Stimulated activated CD4-positive, alpha-beta T cell treated with anti-CD3 and anti-CD28 coated beads, Interleukin-12 subunit alpha, Interleukin-12 subunit beta, amount 100 ng/mL, for 48 hours (primary cell): ENCODE data around the gene NSD1.
"Not testable (repeated sequence)": the region's sequence is repeated elsewhere in the genome, so short reads cannot be mapped to it uniquely, and the experiment has no call there.

ENCODE experiments used
- DNase-seq, 3 donors: peaks; one replicate each; pipeline ENCODE4 v3.0.0-alpha.2; 2020; ENCODE audit warnings: low read depth in 2 of 3, low spot score in 1 of 3

The NSD1 gene

DNA sequence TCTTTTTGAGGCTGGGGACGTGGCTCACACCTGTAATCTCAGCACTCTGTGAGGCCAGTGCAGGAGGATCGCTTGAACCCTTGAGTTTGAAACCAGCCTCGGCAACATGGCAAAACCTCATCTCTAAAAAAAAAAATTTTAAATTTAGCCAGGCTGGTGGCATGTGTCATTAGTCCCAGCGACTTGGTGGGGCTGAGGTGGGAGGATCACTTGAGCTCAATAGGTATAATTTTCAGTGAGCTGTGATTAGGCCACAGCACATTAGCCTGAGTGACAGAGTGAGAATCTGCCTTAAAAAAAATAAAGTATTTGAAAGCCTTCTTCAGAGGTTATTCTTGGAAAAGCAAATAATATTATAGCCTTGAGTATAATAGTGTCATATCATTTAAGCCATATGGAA lies 41.8 kb downstream of the NSD1 start:
- DNase-seq, result no peak

DNA sequence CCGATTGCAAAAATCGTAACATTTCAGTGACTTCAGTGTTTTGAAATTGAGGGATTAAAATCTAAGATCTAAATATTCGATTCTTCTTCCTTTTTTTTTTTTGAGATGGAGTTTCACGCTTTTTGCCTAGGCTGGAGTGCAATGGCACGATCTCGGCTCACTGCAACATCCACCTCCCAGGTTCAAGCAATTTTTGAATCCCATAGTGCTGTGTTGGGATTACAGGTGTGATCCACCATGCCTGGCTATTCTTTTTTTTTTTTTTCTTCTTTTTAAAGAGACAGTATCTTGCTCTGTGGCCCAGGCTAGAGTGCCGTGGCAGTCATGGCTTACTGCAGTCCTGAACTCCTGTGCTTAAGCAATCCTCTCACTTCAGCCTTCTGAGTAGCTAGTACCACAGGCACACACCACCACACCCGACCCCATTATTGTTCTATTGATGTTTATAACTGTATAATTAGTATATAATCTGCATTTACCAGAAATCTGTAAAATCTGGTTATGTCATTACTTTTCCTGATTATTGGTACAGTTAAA lies 42.7 kb downstream of the NSD1 start:
- DNase-seq, result no peak

DNA sequence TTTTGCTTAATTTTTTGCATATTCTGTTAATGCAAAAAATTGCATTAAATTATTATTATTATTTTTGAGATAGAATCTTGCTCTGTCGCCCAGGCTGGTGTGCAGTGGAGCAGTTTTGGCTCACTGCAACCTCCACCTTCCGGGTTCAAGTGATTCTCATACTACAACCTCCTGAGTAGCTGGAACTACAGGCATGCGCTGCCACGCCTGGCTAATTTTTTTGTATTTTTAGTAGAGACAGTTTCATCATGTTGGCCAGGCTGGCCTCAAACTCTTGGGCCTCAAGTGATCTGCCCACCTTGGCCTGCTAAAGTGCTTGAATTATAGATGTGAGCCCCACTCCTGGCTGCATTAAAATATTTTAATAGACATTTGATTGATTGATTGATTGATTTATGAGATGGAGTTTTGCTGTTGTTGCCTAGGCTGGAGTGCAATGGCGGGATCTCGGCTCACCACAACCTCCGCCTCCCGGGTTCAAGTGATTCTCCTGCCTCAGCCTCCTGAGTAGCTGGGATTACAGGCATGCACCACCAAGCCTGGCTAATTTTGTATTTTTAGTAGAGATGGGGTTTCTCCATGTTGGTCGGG lies 44.4 kb downstream of the NSD1 start:
- DNase-seq, result not testable (repeated sequence)

DNA sequence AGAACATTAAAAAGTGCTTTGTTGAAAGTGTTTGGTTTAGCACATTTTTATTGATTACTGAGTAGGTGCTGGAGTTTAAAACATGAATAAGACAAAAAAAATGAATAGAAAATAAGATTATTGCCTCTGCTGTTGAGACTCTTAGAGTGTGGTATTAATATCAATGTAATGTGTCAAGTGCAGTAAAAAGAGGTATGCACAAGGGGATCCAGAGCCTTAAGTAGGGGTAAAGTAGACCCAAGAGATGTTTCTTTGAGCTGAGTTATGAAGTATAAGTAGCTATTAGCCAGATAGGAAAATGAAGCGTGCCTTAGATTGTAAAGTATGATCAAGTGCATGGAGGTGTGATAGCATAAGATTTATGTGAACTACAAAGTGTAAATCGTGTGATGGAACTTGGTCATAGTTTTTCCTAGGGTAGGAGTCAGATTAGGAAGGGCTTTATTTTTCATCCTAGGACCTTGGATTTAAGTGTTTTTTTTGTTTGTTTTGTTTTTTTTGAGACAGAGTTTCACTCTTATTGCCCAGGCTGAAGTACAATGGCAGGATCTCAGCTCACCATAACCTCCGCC lies 45.2 kb downstream of the NSD1 start:
- no peak for DNase-seq

DNA sequence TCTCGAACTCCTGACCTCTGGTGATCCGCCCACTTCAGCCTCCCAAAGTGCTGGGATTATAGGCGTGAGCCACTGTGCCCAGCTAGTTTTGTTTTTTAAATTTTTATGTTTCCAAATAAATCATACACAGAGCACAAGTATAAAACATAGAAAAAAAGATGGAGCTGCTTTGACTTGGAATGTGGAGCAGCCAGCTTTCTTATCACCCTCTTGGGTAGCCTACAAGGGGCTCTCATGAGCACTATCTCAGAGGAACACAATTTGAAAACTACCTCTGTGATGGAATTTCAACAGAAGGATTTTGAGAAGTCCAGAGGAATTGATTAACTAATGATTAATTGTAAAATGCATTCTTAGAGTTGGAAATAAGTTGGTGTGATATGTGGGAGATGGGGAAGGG lies 45.9 kb downstream of the NSD1 start:
- no peak for DNase-seq

DNA sequence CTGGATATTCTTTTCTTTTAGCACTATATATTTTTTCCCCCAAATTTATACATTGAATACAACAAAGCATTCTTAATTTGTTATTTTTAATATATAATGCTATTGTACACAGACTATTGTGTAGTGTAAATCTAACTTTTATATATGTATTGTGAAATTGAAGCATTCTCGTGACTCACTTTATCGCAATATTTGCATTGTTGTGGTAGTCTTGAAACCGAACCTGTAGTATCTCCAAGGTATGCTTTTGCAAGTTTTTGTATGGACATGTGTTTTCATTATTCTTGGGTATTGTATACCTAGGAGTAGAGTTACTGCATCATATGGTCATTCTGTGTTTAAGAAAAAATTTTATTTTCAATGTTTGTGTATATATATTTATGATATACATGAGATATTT lies 49.6 kb downstream of the NSD1 start:
- no peak for DNase-seq

DNA sequence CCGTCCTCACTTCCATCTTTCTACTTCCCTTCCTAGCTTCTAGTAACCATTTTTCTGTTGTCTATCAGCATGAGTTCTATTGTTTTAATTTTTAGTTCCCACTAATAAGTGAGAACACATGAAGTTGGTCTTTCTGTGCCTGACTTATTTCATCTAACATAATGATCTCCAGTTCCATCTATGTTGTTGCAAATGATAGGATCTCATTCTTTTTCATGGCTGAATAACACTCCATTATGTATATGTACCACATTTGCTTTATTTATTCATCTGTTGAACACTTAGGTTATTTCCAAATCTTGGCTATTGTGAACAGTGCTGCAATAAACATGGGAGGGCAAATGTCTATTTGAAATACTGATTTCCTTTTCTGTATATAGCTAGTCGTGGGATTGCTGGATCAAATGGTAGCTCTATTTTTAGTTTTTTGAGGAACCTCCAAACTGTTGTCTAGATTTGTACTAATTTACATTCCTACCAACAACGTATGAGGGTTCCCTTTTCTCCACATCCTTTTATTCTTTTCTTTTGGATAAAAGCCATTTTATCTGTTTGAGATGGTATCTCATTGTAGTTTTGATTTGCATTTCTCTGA lies 50.3 kb downstream of the NSD1 start:
- no peak for DNase-seq

DNA sequence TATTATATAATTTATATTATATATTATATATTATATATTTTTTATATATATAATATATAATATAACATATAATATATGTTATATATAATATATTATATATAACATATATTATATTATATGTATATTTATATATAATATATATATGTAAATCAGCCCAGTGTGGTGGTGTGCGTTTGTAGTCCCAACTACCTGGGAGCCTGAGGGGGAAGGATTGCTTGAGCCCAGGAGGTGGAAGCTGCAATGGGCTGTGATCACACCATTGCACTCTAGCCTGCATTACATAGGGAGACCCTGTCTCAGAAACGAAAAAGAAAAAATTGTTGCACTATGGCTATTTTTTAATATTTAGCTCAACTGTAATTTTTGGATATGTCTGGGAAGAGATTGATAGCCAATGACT lies 52.4 kb downstream of the NSD1 start:
- no peak for DNase-seq

DNA sequence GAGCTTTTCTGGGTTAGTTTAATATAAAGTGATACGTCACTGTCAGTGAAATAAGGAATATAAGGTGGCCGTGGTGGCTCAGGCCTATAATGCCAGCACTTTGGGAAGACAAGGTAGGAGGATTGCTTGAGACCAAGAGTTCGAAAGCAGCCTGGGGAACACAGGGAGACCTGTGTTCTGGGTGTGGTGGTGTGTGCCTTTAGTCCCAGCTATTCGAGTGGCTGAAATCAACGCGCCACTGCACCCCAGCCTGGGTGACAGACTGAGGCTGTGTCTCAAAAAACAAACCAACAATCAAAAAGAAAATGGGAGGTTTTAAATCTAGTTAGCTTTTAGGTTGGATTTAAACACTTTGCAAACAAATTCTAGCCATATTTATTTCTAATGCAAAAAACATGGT lies 53.1 kb downstream of the NSD1 start:
- no peak for DNase-seq

DNA sequence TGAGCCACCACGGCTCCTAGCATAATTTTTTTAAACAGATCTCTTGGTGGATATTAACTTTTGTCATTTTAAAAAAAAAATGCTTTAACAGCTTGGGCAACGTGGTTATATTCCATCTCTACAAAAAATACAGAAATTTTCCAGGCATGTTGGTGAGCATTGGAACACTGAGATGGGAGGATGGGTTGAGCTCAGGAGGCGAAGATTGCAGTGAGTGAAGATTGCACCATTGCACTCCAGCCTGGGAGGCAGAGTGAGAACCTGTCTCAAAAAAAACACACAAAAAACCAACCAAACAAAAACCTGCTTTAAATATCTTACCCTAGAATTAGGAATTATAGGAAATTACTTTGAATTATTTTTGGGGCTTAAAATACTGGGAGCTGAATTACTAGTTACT lies 55.2 kb downstream of the NSD1 start:
- DNase-seq, result no peak

DNA sequence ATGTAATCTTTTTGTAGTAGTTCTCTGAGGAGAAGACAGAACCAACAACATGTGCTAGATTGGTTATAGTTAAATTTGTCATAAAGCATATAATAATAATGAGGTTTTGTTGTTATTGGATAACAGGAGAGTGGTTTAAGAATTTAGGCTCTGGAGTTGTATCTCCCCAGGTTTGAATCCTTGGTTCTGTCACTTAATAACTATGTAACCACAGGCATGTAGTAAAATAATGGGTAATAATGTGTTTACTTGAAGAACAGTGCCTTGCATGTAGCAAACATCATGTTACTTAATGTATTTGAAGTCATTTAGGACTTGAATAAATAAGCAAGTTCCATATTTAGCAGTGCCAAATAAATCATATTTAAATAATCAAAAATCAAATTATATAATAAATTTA lies 55.8 kb downstream of the NSD1 start:
- DNase-seq, result no peak

DNA sequence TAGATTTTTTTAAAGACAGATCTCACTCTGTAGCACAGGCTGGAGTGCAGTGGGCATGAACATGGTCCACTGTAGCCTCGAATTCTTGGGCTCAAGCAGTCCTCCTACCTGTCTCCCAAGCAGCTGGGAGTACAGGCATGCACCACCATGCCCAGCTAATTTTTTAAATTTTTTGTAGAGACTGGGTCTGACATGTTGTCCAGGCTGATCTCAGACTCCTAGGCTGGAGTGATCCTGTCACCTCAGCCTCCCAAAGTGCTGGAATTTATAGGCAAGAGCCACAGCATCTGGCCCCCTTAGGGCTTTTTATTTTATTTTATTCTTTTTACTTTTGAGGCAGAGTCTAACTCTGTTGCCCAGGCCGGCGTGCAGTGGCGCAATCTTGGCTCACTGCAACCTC lies 56.4 kb downstream of the NSD1 start:
- no peak for DNase-seq

DNA sequence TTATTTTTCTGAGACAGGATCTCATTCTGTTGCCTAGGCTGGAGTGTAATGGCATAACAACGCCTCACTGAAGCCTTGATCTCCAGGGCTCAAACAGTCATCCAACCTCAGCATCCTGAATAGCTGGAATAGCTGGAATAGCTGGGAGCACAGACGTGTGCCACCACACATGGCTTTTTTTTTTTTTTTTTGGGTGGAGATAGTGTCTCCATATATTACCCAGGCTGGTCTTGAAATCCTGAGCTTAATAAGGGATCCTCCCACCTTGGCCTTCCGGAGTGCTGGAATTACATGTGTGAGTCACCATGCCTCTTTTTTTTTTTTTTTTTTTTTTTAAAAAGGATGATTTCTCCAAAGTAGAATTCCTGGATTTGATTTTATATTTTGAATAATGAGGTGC lies 60.7 kb downstream of the NSD1 start:
- no peak for DNase-seq

DNA sequence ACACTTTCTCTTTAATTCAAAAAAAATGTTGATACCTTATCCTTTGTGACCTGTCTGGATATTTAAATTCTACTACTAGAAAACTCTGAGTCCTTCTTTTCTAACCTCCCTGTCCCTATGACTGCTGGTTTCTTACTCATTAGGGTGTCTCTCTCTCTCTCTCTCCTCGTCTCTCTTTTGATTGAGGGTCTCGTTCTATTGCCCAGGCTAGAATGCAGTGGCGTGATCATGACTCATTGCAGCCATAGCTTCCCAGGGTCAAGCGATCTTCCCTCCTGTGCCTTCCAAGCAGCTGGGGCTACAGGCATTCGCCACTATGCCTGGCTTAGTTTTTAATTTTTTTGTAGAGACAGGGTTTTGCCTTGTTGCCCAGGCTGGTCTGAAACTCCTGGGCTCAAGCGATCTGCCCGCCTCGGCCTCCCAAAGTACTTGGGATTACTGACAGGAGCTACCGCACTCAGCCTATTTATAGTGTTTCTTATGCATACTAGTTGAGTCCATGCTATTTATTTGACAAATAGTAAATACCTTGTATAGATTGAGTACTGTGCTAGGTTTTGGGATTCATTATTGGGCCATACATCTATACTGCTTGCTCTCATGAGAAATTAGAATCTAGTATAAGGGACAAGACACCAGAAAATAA lies 61.9 kb downstream of the NSD1 start:
- DNase-seq, result no peak

DNA sequence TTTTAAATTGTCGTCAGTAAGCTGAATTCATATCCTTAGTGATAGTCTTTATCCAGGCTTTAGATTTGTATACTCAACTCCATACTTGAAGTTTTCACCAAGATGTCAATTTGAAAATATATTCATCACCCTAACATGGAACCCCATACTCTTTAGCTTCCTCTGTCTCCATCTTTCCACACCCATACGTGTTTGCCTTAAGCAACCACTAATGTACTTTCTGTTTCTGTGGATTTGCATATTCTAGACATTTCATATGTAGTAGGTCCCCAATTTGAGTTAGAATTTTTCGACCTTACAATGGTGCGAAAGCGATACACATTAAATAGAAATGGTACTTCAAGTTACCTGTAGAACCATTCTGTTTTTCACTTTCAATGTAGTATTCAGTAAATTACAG lies 65.2 kb downstream of the NSD1 start:
- no peak for DNase-seq

DNA sequence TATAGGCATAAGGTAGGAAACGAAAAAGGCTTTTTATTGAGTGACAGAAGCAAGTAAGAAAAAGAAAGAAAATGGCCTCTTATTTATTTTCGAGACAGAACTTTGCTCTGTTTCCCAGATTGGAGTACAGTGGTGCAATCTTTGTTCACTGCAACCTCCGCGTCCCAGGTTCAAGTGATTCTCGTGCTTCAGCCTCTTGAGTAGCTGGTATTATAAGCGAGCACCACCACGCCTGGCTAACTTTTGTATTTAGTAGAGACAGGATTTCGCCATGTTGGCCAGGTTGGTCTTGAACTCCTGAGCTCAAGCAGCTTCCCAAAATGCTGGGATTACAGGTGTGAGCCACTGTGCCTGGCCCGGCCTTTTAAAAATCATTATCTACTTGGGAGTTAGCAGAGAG lies 70.7 kb downstream of the NSD1 start:
- DNase-seq, result no peak

DNA sequence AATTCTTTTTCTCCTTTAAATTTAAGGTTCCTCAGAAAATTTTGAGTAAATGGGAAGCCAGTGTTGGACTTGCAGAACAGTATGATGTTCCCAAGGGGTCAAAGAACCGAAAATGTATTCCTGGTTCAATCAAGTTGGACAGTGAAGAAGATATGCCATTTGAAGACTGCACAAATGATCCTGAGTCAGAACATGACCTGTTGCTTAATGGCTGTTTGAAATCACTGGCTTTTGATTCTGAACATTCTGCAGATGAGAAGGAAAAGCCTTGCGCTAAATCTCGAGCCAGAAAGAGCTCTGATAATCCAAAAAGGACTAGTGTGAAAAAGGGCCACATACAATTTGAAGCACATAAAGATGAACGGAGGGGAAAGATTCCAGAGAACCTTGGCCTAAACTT lies 76.0 kb downstream of the NSD1 start:
- DNase-seq, result no peak

DNA sequence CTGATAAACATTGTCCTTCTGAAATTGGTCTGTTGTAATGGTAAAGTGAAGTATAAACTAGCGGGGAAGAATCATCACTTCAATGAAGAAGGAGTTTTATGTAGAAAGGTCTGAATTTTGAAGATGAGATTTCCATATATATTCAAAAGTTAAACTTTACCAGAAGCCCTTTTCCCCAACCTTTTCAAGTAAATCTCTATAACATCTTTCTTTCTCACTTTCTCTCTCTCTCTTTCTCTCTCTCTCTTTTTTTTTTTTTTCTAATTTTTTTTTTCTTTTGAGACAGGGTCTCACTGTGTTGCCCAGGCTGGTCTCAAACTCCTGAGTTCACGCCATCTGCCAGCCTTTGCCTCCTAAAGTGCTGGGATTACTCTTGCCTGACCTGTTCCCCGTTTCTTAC lies 78.7 kb downstream of the NSD1 start:
- DNase-seq, result no peak

DNA sequence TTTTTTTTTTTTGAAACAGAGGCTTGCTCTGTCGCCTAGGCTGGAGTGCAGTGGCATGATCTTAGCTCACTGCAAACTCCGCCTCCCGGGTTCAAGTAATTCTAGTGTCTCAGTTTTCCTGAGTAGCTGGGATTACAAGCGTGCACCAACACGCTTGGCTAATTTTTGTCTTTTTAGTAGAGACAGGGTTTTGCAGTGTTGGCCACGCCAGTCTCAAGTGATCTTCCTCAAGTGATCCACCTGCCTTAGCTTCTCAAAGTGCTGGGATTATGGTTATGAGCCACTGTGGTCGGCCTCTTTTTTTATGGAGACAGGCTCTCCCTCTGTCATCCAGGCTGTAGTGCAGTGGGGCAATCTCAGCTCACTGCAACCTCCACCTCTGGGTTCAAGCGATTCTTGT lies 87.0 kb downstream of the NSD1 start:
- DNase-seq, result no peak

DNA sequence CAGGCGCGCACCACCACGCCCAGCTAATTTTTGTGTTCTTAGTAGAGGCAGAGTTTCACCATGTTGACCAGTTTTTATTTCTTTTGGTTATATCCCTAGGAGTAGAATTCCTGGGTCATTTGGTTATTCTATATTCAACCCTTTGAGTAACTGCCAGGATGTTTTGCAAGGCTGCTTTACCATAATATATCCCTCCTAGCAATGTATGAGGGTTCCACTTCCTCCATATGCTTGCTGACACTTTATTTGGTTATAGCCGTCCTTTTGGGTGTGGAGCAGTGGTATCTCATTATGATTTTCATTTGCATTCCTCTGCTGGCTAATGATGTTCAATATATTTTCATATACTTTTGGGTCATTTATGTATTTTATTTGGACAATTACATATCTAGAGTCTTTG lies 88.7 kb downstream of the NSD1 start:
- no peak for DNase-seq

DNA sequence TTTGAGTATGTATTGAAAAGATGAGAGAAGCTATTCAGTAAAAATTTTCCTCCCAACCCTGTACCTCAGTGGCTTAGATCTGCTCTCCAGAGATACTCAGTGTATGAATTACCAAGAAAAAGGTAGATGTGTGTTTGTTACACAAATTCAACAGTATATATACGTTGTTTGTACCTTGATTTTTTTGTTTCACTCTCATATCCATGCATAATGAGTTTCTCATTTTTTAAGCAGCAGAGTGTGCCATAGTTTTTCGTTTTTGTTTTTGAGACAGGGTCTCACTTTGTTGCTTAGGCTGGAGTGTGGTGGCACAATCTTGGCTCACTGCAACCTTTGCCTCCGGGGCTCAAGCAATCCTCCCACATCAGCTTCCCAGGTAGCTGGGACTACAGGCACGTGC lies 92.2 kb downstream of the NSD1 start:
- DNase-seq, result no peak

DNA sequence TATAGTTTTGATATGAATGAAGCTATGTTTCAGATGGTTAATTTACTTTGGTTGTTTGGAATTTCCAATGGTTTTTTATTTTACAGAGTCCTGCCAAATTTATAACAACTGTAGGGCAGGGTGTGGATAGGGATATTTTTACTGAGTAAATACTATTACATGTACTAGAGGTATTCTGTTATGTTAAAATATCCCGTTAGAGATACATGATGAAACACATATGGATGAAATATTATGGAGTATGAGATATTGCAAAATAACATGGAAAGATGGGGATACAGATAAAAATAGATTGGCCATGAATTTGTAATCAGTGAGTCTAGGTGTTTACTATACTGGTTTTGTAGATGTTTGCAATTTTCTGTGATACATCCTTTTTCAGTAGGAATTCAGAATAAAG lies 93.3 kb downstream of the NSD1 start:
- DNase-seq, result no peak

DNA sequence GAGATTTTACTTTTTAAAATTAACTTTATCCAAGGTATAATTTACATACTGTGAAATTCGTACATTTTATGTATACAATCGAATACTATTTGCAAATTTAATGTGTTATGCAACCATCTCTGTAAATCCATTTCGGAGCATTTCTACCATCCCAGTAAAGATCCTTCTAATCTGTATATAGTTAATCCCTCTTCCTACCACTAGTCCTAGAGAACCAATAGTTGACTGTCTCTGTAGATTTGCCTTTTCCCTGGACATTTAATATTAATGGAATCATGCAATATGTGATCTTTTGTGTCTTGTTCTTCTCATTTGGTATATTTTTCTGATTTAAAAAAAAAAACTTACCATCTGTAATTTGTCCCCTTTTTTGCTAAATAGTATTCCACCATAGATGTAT lies 95.2 kb downstream of the NSD1 start:
- no peak for DNase-seq
